ENCODE data around the gene TSEN15. TPM values are rescaled to one million over a fixed set of nuclear protein-coding genes. Genes with fewer than 3 reads are reported as not detected.

Gene TSEN15
- total and polyA plus RNA-seq, 5 experiments from 2014 or later, result 46.1 to 63.8 (median 48.7) TPM

Other genes with a start within 250 kb of the TSEN15 start
- gene RGL1, start 246.6 kb upstream of the TSEN15 start, total RNA-seq, result 1 to 10 TPM; 1.9 to 2.1 TPM
- 1 to 10 TPM; 1.1 to 1.8 (median 1.4) TPM for gene RGL1, start 246.6 kb upstream of the TSEN15 start, polyA plus RNA-seq
- under 1 TPM; 0.49 to 0.60 TPM for gene COLGALT2, start 14.0 kb upstream of the TSEN15 start, total RNA-seq
- gene COLGALT2, start 14.0 kb upstream of the TSEN15 start, polyA plus RNA-seq, result 1 to 10 TPM in 1 of 3 donors, not detected in 2; 2.9 TPM

All from naive thymus-derived CD8-positive, alpha-beta T cell (primary cell).